ENCODE data around the gene CREB5. TPM values are rescaled to one million over a fixed set of nuclear protein-coding genes. Genes with fewer than 3 reads are reported as not detected.

The CREB5 gene
- total and polyA plus RNA-seq, 2 donors from 2014 or later: 3.4 to 27.2 TPM

DNA sequence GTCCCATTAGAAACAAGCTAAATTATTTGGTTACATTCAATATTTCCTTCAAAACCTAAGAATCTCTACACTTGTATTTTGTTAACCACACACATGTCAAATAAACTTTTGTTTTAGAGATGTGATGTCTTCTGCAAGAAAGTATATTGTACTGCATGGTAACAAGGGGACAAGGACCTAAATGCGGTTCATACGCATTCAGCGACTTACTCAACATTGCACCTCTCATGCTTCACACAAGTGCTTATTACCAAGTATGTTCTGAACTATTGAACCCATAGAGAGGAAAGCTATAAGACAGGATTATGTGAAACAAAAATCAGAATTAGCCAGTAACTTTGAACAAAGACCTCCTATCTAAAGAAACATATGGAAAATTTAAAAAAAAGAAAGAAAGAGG lies 68.3 kb downstream of the CREB5 start:
- no peak for FAIRE-seq
- TF ChIP-seq, protein P1, sequence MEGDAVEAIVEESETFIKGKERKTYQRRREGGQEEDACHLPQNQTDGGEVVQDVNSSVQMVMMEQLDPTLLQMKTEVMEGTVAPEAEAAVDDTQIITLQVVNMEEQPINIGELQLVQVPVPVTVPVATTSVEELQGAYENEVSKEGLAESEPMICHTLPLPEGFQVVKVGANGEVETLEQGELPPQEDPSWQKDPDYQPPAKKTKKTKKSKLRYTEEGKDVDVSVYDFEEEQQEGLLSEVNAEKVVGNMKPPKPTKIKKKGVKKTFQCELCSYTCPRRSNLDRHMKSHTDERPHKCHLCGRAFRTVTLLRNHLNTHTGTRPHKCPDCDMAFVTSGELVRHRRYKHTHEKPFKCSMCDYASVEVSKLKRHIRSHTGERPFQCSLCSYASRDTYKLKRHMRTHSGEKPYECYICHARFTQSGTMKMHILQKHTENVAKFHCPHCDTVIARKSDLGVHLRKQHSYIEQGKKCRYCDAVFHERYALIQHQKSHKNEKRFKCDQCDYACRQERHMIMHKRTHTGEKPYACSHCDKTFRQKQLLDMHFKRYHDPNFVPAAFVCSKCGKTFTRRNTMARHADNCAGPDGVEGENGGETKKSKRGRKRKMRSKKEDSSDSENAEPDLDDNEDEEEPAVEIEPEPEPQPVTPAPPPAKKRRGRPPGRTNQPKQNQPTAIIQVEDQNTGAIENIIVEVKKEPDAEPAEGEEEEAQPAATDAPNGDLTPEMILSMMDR (IDR thresholded peaks at IDR 0.05; ENCODE audit: borderline replicate concordance, extremely low read depth, insufficient read depth): no peak
- H3K9ac ChIP-seq (ENCODE audit: low read length in 3 of 3): no peak overlapping the region
- no peaks in the 10 kb centered on the region for H3K36me3 ChIP-seq (ENCODE audit: control insufficient read depth in 2 of 3, insufficient read depth in 3 of 3, low read length in 3 of 3)
- no peaks in the 10 kb centered on the region for H3K4me1 ChIP-seq (ENCODE audit: control insufficient read depth in 2 of 3, insufficient read depth in 2 of 3, low read depth in 1 of 3, low read length in 3 of 3)
- no peak overlapping the region for H3K27ac ChIP-seq (ENCODE audit: low read depth in 2 of 2, low read length in 2 of 2)
- intact Hi-C loops (cut with DNase I): no loop called here
- DNase-seq: peak in 1 of 5 donors; percentile 11
- H3K9me3 ChIP-seq (ENCODE audit: control insufficient read depth in 2 of 3, insufficient read depth in 1 of 3, low read length in 3 of 3): no peaks in the 10 kb centered on the region
- no peaks in the 10 kb centered on the region for H3K27me3 ChIP-seq (ENCODE audit: control insufficient read depth, insufficient read depth, low read length)
- no peak overlapping the region for H3K4me3 ChIP-seq (ENCODE audit: low read length in 3 of 3)

DNA sequence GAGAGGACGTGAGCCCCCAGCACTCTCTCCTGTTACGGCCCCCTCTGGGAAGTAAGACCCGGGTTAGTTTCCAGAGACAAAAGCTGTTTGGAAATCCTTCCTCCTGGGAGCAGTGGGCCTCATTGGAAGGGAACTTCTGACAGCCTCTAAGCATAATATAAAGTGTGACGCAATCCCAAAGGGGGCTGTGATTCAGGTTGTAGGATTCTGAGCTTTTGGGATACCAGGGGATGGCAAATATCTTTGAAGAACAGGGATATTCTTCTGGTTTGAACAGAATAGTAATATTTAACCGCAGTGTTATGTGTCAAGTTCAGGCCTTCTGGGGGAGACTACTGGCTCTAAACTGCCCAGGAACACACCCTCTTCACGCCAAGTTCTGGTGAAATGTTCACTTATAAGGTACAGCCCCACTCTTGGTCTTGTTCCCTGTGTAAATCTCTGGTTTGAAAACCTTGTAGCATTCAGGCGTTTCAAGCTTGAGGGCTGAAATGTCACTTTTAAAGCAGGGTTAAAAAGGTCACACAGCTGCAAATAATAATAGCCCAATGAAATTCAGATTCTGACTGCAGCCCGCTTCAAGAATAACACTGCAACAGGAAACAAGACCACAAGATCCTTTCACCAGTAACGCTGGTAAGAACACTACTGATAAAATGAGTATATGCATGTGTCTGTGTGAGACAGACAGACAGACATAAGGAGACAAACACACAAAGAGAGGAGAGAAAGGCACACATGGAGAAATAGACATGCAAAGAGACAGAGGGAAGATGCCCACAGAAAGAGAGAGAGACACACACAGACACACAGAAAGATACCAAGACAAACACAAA lies 69.0 kb downstream of the CREB5 start:
- Histone ChIP-seq H3K36me3 (ENCODE audit: control insufficient read depth in 2 of 3, insufficient read depth in 3 of 3, low read length in 3 of 3) (no peaks in the 10 kb centered on the region), H3K9me3 (ENCODE audit: control insufficient read depth in 2 of 3, insufficient read depth in 1 of 3, low read length in 3 of 3) (no peaks in the 10 kb centered on the region), H3K4me3 (ENCODE audit: low read length in 3 of 3) (no peak overlapping the region), H3K9ac (ENCODE audit: low read length in 3 of 3) (no peak overlapping the region), H3K27ac (ENCODE audit: low read depth in 2 of 2, low read length in 2 of 2) (no peak overlapping the region), H3K4me1 (ENCODE audit: control insufficient read depth in 2 of 3, insufficient read depth in 2 of 3, low read depth in 1 of 3, low read length in 3 of 3) (no peaks in the 10 kb centered on the region), H3K27me3 (ENCODE audit: control insufficient read depth, insufficient read depth, low read length) (no peaks in the 10 kb centered on the region)
- intact Hi-C loops (cut with DNase I): no loop called here
- DNase-seq (peak in 2 of 5 donors; percentile 46 to 59), FAIRE-seq (no peak)
- TF ChIP-seq, protein P1 (IDR thresholded peaks at IDR 0.05; ENCODE audit: borderline replicate concordance, extremely low read depth, insufficient read depth): no peak

DNA sequence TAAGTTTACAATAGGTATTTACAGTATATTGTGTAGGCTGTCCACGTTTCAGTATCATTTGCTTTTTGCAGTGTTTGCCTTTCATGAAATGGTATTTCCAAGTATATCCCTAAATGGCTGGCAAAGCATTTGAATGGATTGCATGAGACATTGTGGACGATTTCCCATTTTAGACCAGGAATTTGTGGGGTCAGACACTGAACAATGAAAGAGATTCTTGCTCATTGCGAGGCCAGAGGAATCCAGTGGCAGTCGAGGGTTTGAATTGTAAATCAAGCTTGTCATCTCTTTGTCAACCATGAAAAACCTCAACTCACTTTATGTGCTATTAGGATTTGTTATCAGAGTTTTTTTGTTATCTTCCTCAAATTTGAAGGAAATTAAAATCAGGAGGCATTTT lies 70.8 kb downstream of the CREB5 start:
- no peak overlapping the region for H3K9ac ChIP-seq (ENCODE audit: low read length in 3 of 3)
- no peaks in the 10 kb centered on the region for H3K36me3 ChIP-seq (ENCODE audit: control insufficient read depth in 2 of 3, insufficient read depth in 3 of 3, low read length in 3 of 3)
- H3K27me3 ChIP-seq (ENCODE audit: control insufficient read depth, insufficient read depth, low read length): no peaks in the 10 kb centered on the region
- intact Hi-C loops (cut with DNase I): no loop called here
- H3K4me3 ChIP-seq (ENCODE audit: low read length in 3 of 3): no peak overlapping the region
- H3K4me1 ChIP-seq (ENCODE audit: control insufficient read depth in 2 of 3, insufficient read depth in 2 of 3, low read depth in 1 of 3, low read length in 3 of 3): no peaks in the 10 kb centered on the region
- TF ChIP-seq, protein P1 (IDR thresholded peaks at IDR 0.05; ENCODE audit: borderline replicate concordance, extremely low read depth, insufficient read depth): no peak
- DNase-seq (no peak), FAIRE-seq (no peak)
- H3K9me3 ChIP-seq (ENCODE audit: control insufficient read depth in 2 of 3, insufficient read depth in 1 of 3, low read length in 3 of 3): no peaks in the 10 kb centered on the region
- no peak overlapping the region for H3K27ac ChIP-seq (ENCODE audit: low read depth in 2 of 2, low read length in 2 of 2)
